IPS-11a (cell line): ENCODE data around the gene EEF1AKMT3.
"Not testable (repeated sequence)": the region's sequence is repeated elsewhere in the genome, so short reads cannot be mapped to it uniquely, and the experiment has no call there.

Experiments used
- H3K4me3 ChIP-seq: one replicate; pipeline ENCODE4 v1.5.1; 2013; ENCODE audit warnings: low read depth, low read length, control low read depth

The EEF1AKMT3 gene

GRCh38 chr12:57764662-57765002, 7.8 kb upstream of the EEF1AKMT3 start:
- peak overlapping the region; percentile 42 for H3K4me3 ChIP-seq

- H3K4me3 ChIP-seq: peak overlapping the region; percentile 42
Observed at GRCh38 chr12:57765003-57765697, 7.3 kb upstream of the EEF1AKMT3 start.

- H3K4me3 ChIP-seq: peak overlapping the region; percentile 42
Observed at GRCh38 chr12:57765698-57766463, 6.5 kb upstream of the EEF1AKMT3 start.

- no peak within 1 kb of the TSS for H3K4me3 ChIP-seq
Observed at GRCh38 chr12:57766464-57767304, 5.7 kb upstream of the EEF1AKMT3 start, which contains the start of gene CYP27B1. CYP27B1 (minus strand) TSS chr12:57767078; CDS start chr12:57767041, 37 bp downstream.

- H3K4me3 ChIP-seq: no peak overlapping the region
Observed at GRCh38 chr12:57767305-57767698, 5.1 kb upstream of the EEF1AKMT3 start.

GRCh38 chr12:57767876-57768275, 4.5 kb upstream of the EEF1AKMT3 start:
- no peak overlapping the region for H3K4me3 ChIP-seq

GRCh38 chr12:57769594-57769993, 2.8 kb upstream of the EEF1AKMT3 start:
- no peak overlapping the region for H3K4me3 ChIP-seq

- peak overlapping the region; percentile 100 for H3K4me3 ChIP-seq
Observed at GRCh38 chr12:57770734-57771133, 1.7 kb upstream of the EEF1AKMT3 start.

GRCh38 chr12:57771236-57771872, 1.1 kb upstream of the EEF1AKMT3 start:
- peak overlapping the region; percentile 100 for H3K4me3 ChIP-seq

GRCh38 chr12:57771873-57772428, 463 bp upstream of the EEF1AKMT3 start, which contains the start of gene METTL1:
METTL1 (minus strand) TSS chr12:57772105; CDS start chr12:57772083, 22 bp downstream.
- H3K4me3 ChIP-seq: peak within 1 kb of the TSS; percentile 100

- H3K4me3 ChIP-seq: not testable (repeated sequence)
Observed at GRCh38 chr12:57774634-57775033, 2.2 kb downstream of the EEF1AKMT3 start.

GRCh38 chr12:57775044-57775443, 2.6 kb downstream of the EEF1AKMT3 start:
- no peak overlapping the region for H3K4me3 ChIP-seq

- no peak overlapping the region for H3K4me3 ChIP-seq
Observed at GRCh38 chr12:57775563-57776246, 3.3 kb downstream of the EEF1AKMT3 start.

- no peak overlapping the region for H3K4me3 ChIP-seq
Observed at GRCh38 chr12:57776247-57776587, 3.8 kb downstream of the EEF1AKMT3 start.

GRCh38 chr12:57777367-57777766, 5.0 kb downstream of the EEF1AKMT3 start:
- no peak overlapping the region for H3K4me3 ChIP-seq

- no peak overlapping the region for H3K4me3 ChIP-seq
Observed at GRCh38 chr12:57777911-57778310, 5.5 kb downstream of the EEF1AKMT3 start.

- no peak overlapping the region for H3K4me3 ChIP-seq
Observed at GRCh38 chr12:57779736-57780135, 7.3 kb downstream of the EEF1AKMT3 start.

GRCh38 chr12:57780284-57780897, 8.0 kb downstream of the EEF1AKMT3 start:
- no peak overlapping the region for H3K4me3 ChIP-seq

GRCh38 chr12:57781244-57781643, 8.8 kb downstream of the EEF1AKMT3 start:
- H3K4me3 ChIP-seq: no peak overlapping the region

GRCh38 chr12:57781801-57782200, 9.4 kb downstream of the EEF1AKMT3 start:
- no peak overlapping the region for H3K4me3 ChIP-seq
